ENCODE data around the gene CDC14B.

DNA sequence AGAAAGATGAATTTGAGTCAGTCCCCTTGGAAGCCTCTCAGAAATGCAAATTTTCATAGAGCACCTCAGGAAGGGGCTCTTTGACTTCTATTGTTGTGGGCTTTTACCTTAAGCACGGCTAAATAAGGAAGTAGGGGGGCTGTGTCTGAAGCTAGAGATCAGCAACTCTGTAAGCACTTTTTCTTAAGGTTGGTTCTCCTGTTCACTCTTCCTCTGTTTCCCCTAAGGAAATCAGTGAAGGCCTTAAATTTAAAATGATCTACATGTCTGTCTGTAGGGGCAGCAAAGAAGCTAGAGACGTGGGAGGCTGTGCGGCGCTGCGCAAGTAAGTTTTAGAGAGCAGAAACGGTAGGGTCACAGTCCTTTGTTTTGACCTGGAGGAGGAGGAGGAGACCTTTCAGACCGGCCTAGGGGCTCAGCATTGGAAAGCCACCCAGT lies 1.2 kb upstream of the CDC14B start:
- no peak for TF ChIP-seq TAF1 (IDR thresholded peaks at IDR 0.05; ENCODE audit: low read depth)
- TF ChIP-seq, protein P1, sequence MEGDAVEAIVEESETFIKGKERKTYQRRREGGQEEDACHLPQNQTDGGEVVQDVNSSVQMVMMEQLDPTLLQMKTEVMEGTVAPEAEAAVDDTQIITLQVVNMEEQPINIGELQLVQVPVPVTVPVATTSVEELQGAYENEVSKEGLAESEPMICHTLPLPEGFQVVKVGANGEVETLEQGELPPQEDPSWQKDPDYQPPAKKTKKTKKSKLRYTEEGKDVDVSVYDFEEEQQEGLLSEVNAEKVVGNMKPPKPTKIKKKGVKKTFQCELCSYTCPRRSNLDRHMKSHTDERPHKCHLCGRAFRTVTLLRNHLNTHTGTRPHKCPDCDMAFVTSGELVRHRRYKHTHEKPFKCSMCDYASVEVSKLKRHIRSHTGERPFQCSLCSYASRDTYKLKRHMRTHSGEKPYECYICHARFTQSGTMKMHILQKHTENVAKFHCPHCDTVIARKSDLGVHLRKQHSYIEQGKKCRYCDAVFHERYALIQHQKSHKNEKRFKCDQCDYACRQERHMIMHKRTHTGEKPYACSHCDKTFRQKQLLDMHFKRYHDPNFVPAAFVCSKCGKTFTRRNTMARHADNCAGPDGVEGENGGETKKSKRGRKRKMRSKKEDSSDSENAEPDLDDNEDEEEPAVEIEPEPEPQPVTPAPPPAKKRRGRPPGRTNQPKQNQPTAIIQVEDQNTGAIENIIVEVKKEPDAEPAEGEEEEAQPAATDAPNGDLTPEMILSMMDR (IDR thresholded peaks at IDR 0.05; ENCODE audit: poor library complexity, severe bottlenecking) = no peak
- TF ChIP-seq POLR2AphosphoS5 (IDR thresholded peaks at IDR 0.05) = no peak
- TF ChIP-seq EZH2 (IDR thresholded peaks at IDR 0.05; ENCODE audit: borderline replicate concordance, insufficient read depth, low read length, poor library complexity, severe bottlenecking) = no peak

Data from neural cell (in vitro differentiated cells).